Activated CD4-positive, alpha-beta T cell treated with anti-CD3 and anti-CD28 coated beads for 36 hours (primary cell): ENCODE results near the gene UFD1. TPM values are rescaled to one million over a fixed set of nuclear protein-coding genes. Genes with fewer than 3 reads are reported as not detected.
A peak's percentile ranks its signal among the peaks of the same experiment; 100 is the strongest.

ENCODE experiments used
- ATAC-seq: fragments of 200-7000 bp; cut with Tn5 transposase; one replicate; pipeline ENCODE4 v1.10.0; 2021; ENCODE audit warnings: mild to moderate bottlenecking, moderate library complexity
- CTCF ChIA-PET: fragments of 350-600 bp; sonication (Branson Sonifier 250); formaldehyde crosslinking; loops from one replicate; lab custom pipeline; 2021; ENCODE audit warnings: antibody characterized with exemption; lab: Charles Lee
- POLR2A ChIA-PET: fragments of 350-600 bp; sonication (Branson Sonifier 250); formaldehyde crosslinking; loops from one replicate; lab custom pipeline; 2021; ENCODE audit warnings: antibody characterized with exemption, inconsistent platforms; lab: Charles Lee
- DNase-seq: peaks from one replicate; pipeline ENCODE4 v3.0.0-alpha.2; 2020
- H3K27ac Mint-ChIP-seq: one replicate; pipeline ENCODE4 v1.8.0; 2021; ENCODE audit warnings: mixed read lengths
- H3K27me3 Mint-ChIP-seq: one replicate; pipeline ENCODE4 v1.8.0; 2021; ENCODE audit warnings: mixed read lengths
- H3K36me3 Mint-ChIP-seq: one replicate; pipeline ENCODE4 v1.8.0; 2021; ENCODE audit warnings: low read depth, mixed read lengths
- H3K4me1 Mint-ChIP-seq: one replicate; pipeline ENCODE4 v1.8.0; 2021; ENCODE audit warnings: mixed read lengths
- H3K4me3 Mint-ChIP-seq: one replicate; pipeline ENCODE4 v1.8.0; 2021; ENCODE audit warnings: mild to moderate bottlenecking, moderate library complexity, mixed read lengths
- H3K9me3 Mint-ChIP-seq: one replicate; pipeline ENCODE4 v1.8.0; 2021; ENCODE audit warnings: low read depth, mixed read lengths
- intact Hi-C, 2 experiments: fragments of 100-400 bp; cut with DNase I in 1 of 2; cut with micrococcal nuclease in 1 of 2; formaldehyde crosslinking; loops; one replicate each; pipeline versions ENCODE4 v1.14.2 to v1.15.1; 2022 to 2024; cut with DNase I, micrococcal nuclease
- total RNA-seq, 2 experiments: library from RNA; stranded (reverse); gene quantifications; one replicate each; pipeline ENCODE4 v1.2.3, GENCODE V29; 2021

The UFD1 gene
- total RNA-seq, 2 experiments from 2014 or later, result 78.4 to 109 TPM

DNA sequence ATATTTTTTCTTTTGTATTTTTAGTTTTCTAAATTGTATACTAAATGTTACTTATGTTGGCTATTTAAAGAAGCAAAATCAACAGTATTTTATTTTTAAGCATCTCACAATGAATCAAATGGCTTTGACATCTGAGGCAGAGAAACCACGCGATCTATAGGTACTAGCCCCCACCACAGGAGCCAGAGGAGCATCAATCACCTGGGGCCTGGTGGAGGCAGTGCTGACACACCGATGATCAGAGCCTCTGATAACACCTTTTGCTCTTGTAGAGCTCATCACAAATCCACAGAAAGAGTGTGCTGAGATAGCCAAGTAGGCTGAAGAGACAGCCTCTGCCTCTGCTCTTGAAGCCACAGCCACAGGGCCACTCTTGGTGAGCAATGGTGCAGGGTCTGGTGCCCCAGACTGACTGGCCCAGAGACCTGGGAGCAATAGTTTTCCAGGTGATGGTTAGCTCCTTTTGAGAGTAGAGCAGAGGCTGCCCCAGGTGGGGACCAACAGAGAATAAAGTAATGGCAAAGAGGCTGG lies 72.6 kb downstream of the UFD1 start:
- Mint-ChIP-seq H3K4me3 (no peak overlapping the region), H3K27me3 (no peaks in the 10 kb centered on the region), H3K4me1 (no peaks in the 10 kb centered on the region), H3K36me3 (peaks cover 40% of the 10 kb centered on the region), H3K9me3 (no peaks in the 10 kb centered on the region), H3K27ac (no peak overlapping the region)
- ChIA-PET CTCF (interaction anchor here (0.6 kb wide), 1 partner anchor 24 kb away, joined by 3 read pairs; no protein-coding TSS in a partner anchor), POLR2A (no interaction called here)
- DNase-seq (peak; percentile 23), ATAC-seq (no peak)
- intact Hi-C loops, result loop anchor here in 1 of 2 experiments (10.0 kb wide), 1 partner anchor 62 kb away; no protein-coding TSS in a partner anchor

DNA sequence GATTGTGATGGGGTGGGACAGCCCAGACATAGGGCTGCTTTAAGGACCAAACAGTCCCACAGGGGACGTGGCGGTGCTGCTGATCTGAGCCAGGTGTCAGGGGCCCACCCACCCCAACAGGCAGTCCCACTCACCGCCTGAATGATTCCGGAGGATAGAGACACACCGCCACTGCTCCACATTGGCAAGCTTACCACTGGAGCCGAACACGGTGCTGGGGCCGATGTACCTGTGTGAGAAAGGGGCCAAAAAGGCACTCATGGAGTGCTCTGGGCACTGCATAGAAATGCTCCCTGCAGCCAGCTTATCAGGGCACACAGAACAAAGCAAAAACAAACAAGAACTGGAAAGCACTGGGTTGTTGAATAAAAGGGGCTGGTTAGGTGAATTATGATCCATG lies 73.3 kb downstream of the UFD1 start:
- Mint-ChIP-seq H3K27ac (no peak overlapping the region), H3K4me3 (no peak overlapping the region), H3K4me1 (no peaks in the 10 kb centered on the region), H3K9me3 (no peaks in the 10 kb centered on the region), H3K27me3 (no peaks in the 10 kb centered on the region), H3K36me3 (peaks cover 47% of the 10 kb centered on the region)
- CTCF ChIA-PET, result interaction anchor here (0.7 kb wide), 1 partner anchor 146 kb away, joined by 3 read pairs; no protein-coding TSS in a partner anchor
- ATAC-seq, result no peak
- intact Hi-C loops, result loop anchor here in 1 of 2 experiments (10.0 kb wide), 1 partner anchor 61 kb away; no protein-coding TSS in a partner anchor
- DNase-seq, result no peak
- POLR2A ChIA-PET, result no interaction called here

DNA sequence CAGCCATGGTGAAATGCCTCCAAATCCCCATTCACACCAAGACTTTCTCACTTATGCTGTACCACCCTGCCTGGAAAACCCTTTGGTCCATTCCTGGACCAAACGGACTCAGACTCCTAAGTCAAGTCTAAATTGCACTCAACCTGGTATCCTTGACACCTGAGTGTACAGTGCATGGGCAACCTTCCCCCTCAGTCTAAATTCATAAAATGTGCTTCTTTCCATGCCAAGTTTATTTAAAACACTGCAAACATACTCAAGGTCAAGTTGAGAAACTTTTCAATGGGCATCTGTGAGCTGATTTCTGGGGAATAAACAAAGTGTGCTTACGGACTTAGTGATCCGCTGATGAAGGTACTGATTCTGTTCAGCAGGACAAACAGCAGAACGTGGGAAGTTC lies 73.9 kb downstream of the UFD1 start:
- Mint-ChIP-seq H3K4me3 (no peak overlapping the region), H3K9me3 (no peaks in the 10 kb centered on the region), H3K27me3 (no peaks in the 10 kb centered on the region), H3K36me3 (peaks cover 48% of the 10 kb centered on the region), H3K4me1 (no peaks in the 10 kb centered on the region), H3K27ac (no peak overlapping the region)
- ATAC-seq (no peak), DNase-seq (no peak)
- intact Hi-C loops, result loop anchor here in 1 of 2 experiments (10.0 kb wide), 1 partner anchor 60 kb away; no protein-coding TSS in a partner anchor
- POLR2A ChIA-PET, result no interaction called here
- CTCF ChIA-PET, result interaction anchor here (0.7 to 1.5 kb wide), 3 partner anchors 11 to 147 kb away, joined by 3 to 6 read pairs (median 3); no protein-coding TSS in a partner anchor

DNA sequence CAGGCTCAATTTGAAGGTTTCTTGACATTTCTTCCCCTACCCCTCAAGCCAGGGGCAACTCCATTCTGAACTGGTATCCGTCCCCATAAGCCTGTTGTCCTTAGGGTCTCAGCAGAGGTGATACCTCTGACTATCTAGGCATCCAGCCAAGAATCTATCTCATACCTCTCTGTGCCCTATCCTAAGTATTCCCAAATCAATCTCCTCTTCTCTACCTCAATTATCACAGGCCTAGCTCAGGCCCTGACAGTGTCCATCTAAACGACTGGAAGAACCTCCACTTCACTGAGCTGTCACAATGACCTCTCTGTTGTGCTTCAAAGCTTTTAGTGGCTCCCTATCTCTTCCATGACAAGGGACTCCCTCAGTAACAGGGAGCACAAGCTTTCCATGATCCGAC lies 74.3 kb downstream of the UFD1 start:
- Mint-ChIP-seq H3K4me3 (no peak overlapping the region), H3K4me1 (no peaks in the 10 kb centered on the region), H3K27me3 (no peaks in the 10 kb centered on the region), H3K9me3 (no peaks in the 10 kb centered on the region), H3K36me3 (peaks cover 46% of the 10 kb centered on the region), H3K27ac (no peak overlapping the region)
- ChIA-PET CTCF (interaction anchor here (0.7 to 1.6 kb wide), 5 partner anchors 8 to 225 kb away, joined by 3 to 6 read pairs (median 3); no protein-coding TSS in a partner anchor), POLR2A (no interaction called here)
- DNase-seq (no peak), ATAC-seq (no peak)
- intact Hi-C loops, result loop anchor here in 1 of 2 experiments (10.0 kb wide), 1 partner anchor 60 kb away; no protein-coding TSS in a partner anchor

DNA sequence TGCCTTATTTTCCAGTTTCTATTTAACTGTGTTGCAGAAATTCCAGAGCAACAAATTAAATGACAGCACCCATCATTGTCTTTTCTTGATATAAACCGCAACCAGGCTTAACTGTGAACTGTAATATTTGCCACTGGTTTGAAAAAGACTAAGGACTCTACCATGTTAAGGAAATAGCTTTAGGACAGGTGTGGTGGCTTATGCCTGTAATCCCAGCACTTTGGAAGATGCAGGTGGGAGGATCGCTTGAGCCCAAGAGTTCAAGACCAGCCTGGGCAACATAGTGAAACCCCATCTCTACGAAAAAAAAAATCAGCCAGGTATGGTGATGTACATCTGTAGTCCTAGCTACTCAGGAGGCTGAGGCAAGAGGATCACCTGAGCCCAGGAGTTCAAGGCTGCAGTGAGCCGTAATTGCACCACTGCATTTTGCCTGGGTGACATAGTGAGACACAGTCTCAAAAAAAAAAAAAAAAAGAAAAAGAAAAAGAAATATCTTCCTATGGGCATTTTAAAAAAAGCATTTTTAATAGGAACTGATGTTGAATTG lies 76.3 kb downstream of the UFD1 start:
- intact Hi-C loops, result loop anchor here in 1 of 2 experiments (10.0 kb wide), 1 partner anchor 58 kb away; no protein-coding TSS in a partner anchor

DNA sequence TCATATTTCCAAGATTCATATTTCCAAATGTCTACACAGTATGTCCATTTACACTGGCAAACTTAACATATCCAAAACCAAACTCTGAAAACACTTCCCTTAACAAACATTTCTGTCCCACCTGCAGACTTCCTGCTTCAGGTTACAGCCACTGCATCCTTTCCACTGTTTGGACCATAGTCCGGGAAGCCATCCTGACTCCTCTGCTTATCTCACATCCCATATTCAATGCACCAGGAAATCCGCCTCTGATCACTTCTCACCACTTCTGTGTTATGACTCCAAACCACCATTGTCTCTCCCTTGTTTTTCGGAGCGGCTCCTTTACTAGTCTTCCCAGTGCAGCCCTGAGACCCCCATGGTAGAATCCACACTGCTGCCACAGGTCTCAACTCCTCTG lies 77.5 kb downstream of the UFD1 start:
- Mint-ChIP-seq H3K36me3 (peaks cover 38% of the 10 kb centered on the region), H3K27ac (no peak overlapping the region), H3K4me1 (no peaks in the 10 kb centered on the region), H3K27me3 (no peaks in the 10 kb centered on the region), H3K9me3 (no peaks in the 10 kb centered on the region), H3K4me3 (no peak overlapping the region)
- POLR2A ChIA-PET, result interaction anchor here (0.6 kb wide), 1 partner anchor 30 kb away, joined by 3 read pairs; the partner anchor contains the start of gene HIRA
- DNase-seq (no peak), ATAC-seq (no peak)
- intact Hi-C loops, result loop anchor here in 1 of 2 experiments (10.0 kb wide), 1 partner anchor 57 kb away; no protein-coding TSS in a partner anchor
- CTCF ChIA-PET, result no interaction called here

More for the DNA sequence above, 76.3 kb downstream of the UFD1 start:
- Mint-ChIP-seq H3K9me3 (no peaks in the 10 kb centered on the region), H3K4me3 (no peak overlapping the region), H3K27me3 (no peaks in the 10 kb centered on the region), H3K36me3 (peaks cover 39% of the 10 kb centered on the region), H3K27ac (no peak overlapping the region), H3K4me1 (no peaks in the 10 kb centered on the region)
- CTCF ChIA-PET, result interaction anchor here (0.7 kb wide), 1 partner anchor 537 kb away, joined by 4 read pairs; no protein-coding TSS in a partner anchor
- DNase-seq (no peak), ATAC-seq (no peak)
- POLR2A ChIA-PET, result interaction anchor here (0.6 kb wide), 1 partner anchor 281 kb away, joined by 3 read pairs; the partner anchor contains the start of gene DGCR2

DNA sequence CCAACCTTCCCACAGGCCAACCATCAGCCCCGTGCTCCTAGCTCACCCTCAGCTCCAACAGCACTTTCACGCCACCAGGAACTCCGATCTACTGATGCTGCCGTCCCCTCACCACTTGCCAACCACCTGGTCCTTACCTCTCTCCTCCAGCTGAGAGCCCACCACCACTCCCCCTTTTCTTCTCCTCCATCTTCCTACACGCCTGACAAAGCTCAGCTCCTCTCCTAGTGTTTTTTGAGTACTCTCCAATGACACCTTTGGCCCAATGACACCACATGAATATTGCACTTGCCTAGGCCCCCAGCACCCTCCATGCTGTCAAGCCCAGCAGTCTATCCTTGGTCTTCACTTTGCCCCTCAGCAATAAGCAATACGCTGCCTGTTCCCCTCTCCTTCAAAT lies 78.1 kb downstream of the UFD1 start:
- no peak overlapping the region for H3K27ac Mint-ChIP-seq
- no peaks in the 10 kb centered on the region for H3K27me3 Mint-ChIP-seq
- ChIA-PET POLR2A (no interaction called here), CTCF (no interaction called here)
- no peaks in the 10 kb centered on the region for H3K9me3 Mint-ChIP-seq
- no peaks in the 10 kb centered on the region for H3K4me1 Mint-ChIP-seq
- no peak for ATAC-seq
- no peak overlapping the region for H3K4me3 Mint-ChIP-seq
- intact Hi-C loops, result loop anchor here in 1 of 2 experiments (10.0 kb wide), 1 partner anchor 56 kb away; no protein-coding TSS in a partner anchor
- H3K36me3 Mint-ChIP-seq, result peaks cover 37% of the 10 kb centered on the region
- DNase-seq, result no peak

Other genes starting within 250 kb of the UFD1 start
- 1 to 10 TPM in 1 of 2 experiments, under 1 TPM in 1; 0.76 to 1.2 TPM for gene CLTCL1, start 187.5 kb downstream of the UFD1 start, total RNA-seq
- gene HIRA, start 47.5 kb downstream of the UFD1 start, total RNA-seq, result 10 to 100 TPM; 25.5 to 31.2 TPM
- gene MRPL40, start 46.6 kb downstream of the UFD1 start, total RNA-seq, result 10 to 100 TPM; 34.1 to 34.4 TPM
- 10 to 100 TPM; 21.9 to 22.2 TPM for gene C22orf39, start 31.5 kb downstream of the UFD1 start, total RNA-seq
- 100 to 1,000 TPM; 103 to 111 TPM for gene CDC45, start 727 bp upstream of the UFD1 start, total RNA-seq
- not detected for gene CLDN5, start 45.2 kb upstream of the UFD1 start, total RNA-seq
- 1 to 10 TPM in 1 of 2 experiments, under 1 TPM in 1; 0.94 to 1.5 TPM for gene SEPTIN5, start 235.3 kb upstream of the UFD1 start, total RNA-seq
- not detected for gene GP1BB, start 244.3 kb upstream of the UFD1 start, total RNA-seq